Gastroesophageal sphincter (tissue), 4 donors: ENCODE results near the gene TRAM2. TPM values are rescaled to one million over a fixed set of nuclear protein-coding genes. Genes with fewer than 3 reads are reported as not detected.
"Not testable (repeated sequence)": the region's sequence is repeated elsewhere in the genome, so short reads cannot be mapped to it uniquely, and the experiment has no call there.

Experiments
- ATAC-seq: fragments of 150-250 bp; one replicate; pipeline ENCODE4 v1.9.1; 2016; ENCODE audit warnings: mild to moderate bottlenecking, moderate library complexity
- H3K27ac ChIP-seq, 4 donors: fragments of 200-600 bp; sonication (generic) in 3 of 4; 1 replicate in 3 of 4; 2 replicates in 1 of 4; pipeline ENCODE4 v1.5.1; 2016 to 2019
- H3K27me3 ChIP-seq: fragments of 200-600 bp; sonication (generic); one replicate; pipeline ENCODE4 v1.5.1; 2019
- H3K36me3 ChIP-seq, 2 donors: fragments of 200-600 bp; sonication (generic); one replicate each; pipeline ENCODE4 v1.5.1; 2019; ENCODE audit warnings: control low read depth in 1 of 2
- H3K4me1 ChIP-seq, 3 donors: fragments of 200-600 bp; sonication (generic); 1 replicate in 2 of 3; 2 replicates in 1 of 3; pipeline ENCODE4 v1.5.1; 2016 to 2019; ENCODE audit warnings: control low read depth in 2 of 3
- H3K4me3 ChIP-seq, 2 donors: fragments of 200-600 bp; sonication (generic); one replicate each; pipeline ENCODE4 v1.5.1; 2019; ENCODE audit warnings: mild to moderate bottlenecking in 1 of 2, moderate library complexity in 1 of 2
- H3K9me3 ChIP-seq, 3 donors: fragments of 200-600 bp; sonication (generic); one replicate each; pipeline ENCODE4 v1.5.1; 2017 to 2019; ENCODE audit warnings: control low read depth in 2 of 3
- EP300 ChIP-seq: sonication (generic); formaldehyde crosslinking; IDR thresholded peaks from one replicate; pipeline ENCODE4 v1.6.1; 2017; ENCODE audit warnings: antibody characterized with exemption, mild to moderate bottlenecking
- POLR2A ChIP-seq, 2 donors: fragments of 450-650 bp; IDR thresholded peaks; one replicate each; pipeline ENCODE4 v1.6.1; 2017; ENCODE audit warnings: antibody characterized with exemption in 2 of 2, mild to moderate bottlenecking in 2 of 2, moderate library complexity in 1 of 2
- POLR2AphosphoS5 ChIP-seq: sonication (generic); formaldehyde crosslinking; IDR thresholded peaks from one replicate; pipeline ENCODE4 v1.6.1; 2017; ENCODE audit warnings: antibody characterized with exemption
- WGBS, 2 donors: methylation state at CpG; one replicate each; pipeline ENCODE4 v1.1.5; 2018; ENCODE audit warnings: low coverage in 1 of 2; 5-methylcytosine and 5-hydroxymethylcytosine counted together
- total RNA-seq, 4 donors: library from RNA; depleted of rRNA; stranded (reverse); fragments of >200 nt; gene quantifications; one replicate each; pipeline ENCODE4 v1.1.0, GENCODE V29; 2016
- TF ChIP-seq, protein P1 (sequence below), 4 experiments: fragments of 200-600 bp in 2 of 4; fragments of 450-650 bp in 2 of 4; sonication (generic) in 1 of 4; IDR thresholded peaks; one replicate each; pipeline ENCODE4 v1.5.1; 2017 to 2019; ENCODE audit warnings: antibody characterized with exemption in 4 of 4, mild to moderate bottlenecking in 2 of 4, moderate library complexity in 2 of 4

Gene TRAM2
- total RNA-seq, 4 donors from 2014 or later = 16.7 to 34.2 (median 25.0) TPM

GRCh38 chr6:52483671-52484003, 93.2 kb downstream of the TRAM2 start:
- Histone ChIP-seq H3K36me3 (peaks cover 0 to 24% of the 10 kb centered on the region in 2 donors), H3K27ac (no peak overlapping the region), H3K27me3 (no peaks in the 10 kb centered on the region), H3K4me3 (no peak overlapping the region), H3K4me1 (no peaks in the 10 kb centered on the region), H3K9me3 (no peaks in the 10 kb centered on the region)
- no peak for TF ChIP-seq POLR2AphosphoS5
- TF ChIP-seq EP300 = no peak
- TF ChIP-seq, protein P1, sequence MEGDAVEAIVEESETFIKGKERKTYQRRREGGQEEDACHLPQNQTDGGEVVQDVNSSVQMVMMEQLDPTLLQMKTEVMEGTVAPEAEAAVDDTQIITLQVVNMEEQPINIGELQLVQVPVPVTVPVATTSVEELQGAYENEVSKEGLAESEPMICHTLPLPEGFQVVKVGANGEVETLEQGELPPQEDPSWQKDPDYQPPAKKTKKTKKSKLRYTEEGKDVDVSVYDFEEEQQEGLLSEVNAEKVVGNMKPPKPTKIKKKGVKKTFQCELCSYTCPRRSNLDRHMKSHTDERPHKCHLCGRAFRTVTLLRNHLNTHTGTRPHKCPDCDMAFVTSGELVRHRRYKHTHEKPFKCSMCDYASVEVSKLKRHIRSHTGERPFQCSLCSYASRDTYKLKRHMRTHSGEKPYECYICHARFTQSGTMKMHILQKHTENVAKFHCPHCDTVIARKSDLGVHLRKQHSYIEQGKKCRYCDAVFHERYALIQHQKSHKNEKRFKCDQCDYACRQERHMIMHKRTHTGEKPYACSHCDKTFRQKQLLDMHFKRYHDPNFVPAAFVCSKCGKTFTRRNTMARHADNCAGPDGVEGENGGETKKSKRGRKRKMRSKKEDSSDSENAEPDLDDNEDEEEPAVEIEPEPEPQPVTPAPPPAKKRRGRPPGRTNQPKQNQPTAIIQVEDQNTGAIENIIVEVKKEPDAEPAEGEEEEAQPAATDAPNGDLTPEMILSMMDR (IDR thresholded peaks at IDR 0.05) = no peak
- TF ChIP-seq POLR2A (IDR thresholded peaks at IDR 0.05) = no peak
- ATAC-seq = no peak
- 96% methylated on average over 3 of the region's 3 CpGs; no CpG with 5 or more reads in 1 of the 2 donors for WGBS, 2 donors

GRCh38 chr6:52482903-52483670, 93.8 kb downstream of the TRAM2 start:
- no peak overlapping the region for H3K27ac ChIP-seq

GRCh38 chr6:52475307-52475706, 101.6 kb downstream of the TRAM2 start:
- H3K9me3 ChIP-seq = no peaks in the 10 kb centered on the region
- TF ChIP-seq POLR2AphosphoS5 (no peak), POLR2A (IDR thresholded peaks at IDR 0.05) (no peak), EP300 (no peak)
- TF ChIP-seq, protein P1 (IDR thresholded peaks at IDR 0.05) = no peak
- no peaks in the 10 kb centered on the region for H3K27me3 ChIP-seq
- peaks cover 0 to 9% of the 10 kb centered on the region in 2 donors for H3K36me3 ChIP-seq
- no peak overlapping the region for H3K4me3 ChIP-seq
- H3K27ac ChIP-seq = no peak overlapping the region
- 25 to 45% methylated on average over 2 of the region's 2 CpGs for WGBS, 2 donors
- no peaks in the 10 kb centered on the region for H3K4me1 ChIP-seq
- no peak for ATAC-seq

More at GRCh38 chr6:52482903-52483670, 93.8 kb downstream of the TRAM2 start:
- ATAC-seq = no peak
- Histone ChIP-seq H3K9me3 (no peaks in the 10 kb centered on the region), H3K36me3 (peaks cover 0 to 24% of the 10 kb centered on the region in 2 donors), H3K4me1 (no peaks in the 10 kb centered on the region), H3K4me3 (no peak overlapping the region), H3K27me3 (no peaks in the 10 kb centered on the region)
- TF ChIP-seq, protein P1 (IDR thresholded peaks at IDR 0.05) = no peak
- TF ChIP-seq POLR2A (IDR thresholded peaks at IDR 0.05) (no peak), EP300 (no peak), POLR2AphosphoS5 (no peak)
- 86 to 93% methylated on average over 5 to 6 of the region's 7 CpGs for WGBS, 2 donors

DNA sequence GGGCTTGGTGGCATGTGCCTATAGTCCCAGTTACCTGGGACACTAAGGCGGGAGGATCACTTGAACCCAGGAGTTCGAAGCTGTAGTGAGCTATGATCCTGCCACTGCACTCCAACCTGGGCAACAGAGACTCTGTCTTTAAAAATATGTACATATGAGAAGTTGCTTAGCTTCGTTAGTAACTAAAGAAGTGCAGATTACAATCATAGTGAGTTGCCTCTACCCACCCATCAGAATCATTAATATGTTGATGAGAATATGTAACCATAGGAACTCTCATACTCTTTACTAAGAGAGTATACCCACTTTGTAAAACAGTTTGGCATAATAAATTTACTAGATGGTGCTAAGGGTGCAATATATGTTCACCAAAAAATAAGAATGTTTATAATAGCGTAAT, 102.7 kb downstream of the TRAM2 start:
- H3K27ac ChIP-seq = no peak overlapping the region
- no peaks in the 10 kb centered on the region for H3K9me3 ChIP-seq
- H3K36me3 ChIP-seq = no peaks in the 10 kb centered on the region
- TF ChIP-seq, protein P1 (IDR thresholded peaks at IDR 0.05) = no peak
- TF ChIP-seq POLR2AphosphoS5 = no peak
- TF ChIP-seq POLR2A (IDR thresholded peaks at IDR 0.05) = no peak
- no peak for TF ChIP-seq EP300
- H3K27me3 ChIP-seq = no peaks in the 10 kb centered on the region
- H3K4me1 ChIP-seq = no peaks in the 10 kb centered on the region
- 93 to 95% methylated on average over 4 of the region's 4 CpGs for WGBS, 2 donors
- ATAC-seq = no peak
- no peak overlapping the region for H3K4me3 ChIP-seq

DNA sequence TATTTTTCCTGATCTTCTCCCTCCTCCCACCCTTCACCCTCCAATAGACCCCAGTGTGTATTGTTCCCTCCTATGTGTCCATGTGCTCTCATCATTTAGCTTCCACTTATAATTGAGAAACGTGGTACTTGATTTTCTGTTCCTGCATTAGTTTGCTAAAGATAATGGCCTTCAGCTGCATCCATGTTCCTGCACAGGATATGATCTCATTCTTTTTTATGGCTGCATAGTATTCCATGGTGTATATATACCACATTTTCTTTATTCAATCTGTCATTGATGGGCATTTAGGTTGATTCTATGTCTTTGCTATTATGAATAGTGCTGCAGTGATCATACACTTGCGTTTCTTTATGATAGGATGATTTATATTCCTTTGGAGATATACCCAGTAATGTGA, 115.7 kb downstream of the TRAM2 start:
- not testable (repeated sequence) for H3K4me1 ChIP-seq, H3K4me3 ChIP-seq, H3K9me3 ChIP-seq, H3K27me3 ChIP-seq, H3K36me3 ChIP-seq, H3K27ac ChIP-seq, ATAC-seq
- WGBS, 2 donors = 94 to 95% methylated on average over 2 of the region's 2 CpGs
